K562 treated with DMSO at 1 percent for 4 hours (cell line): ENCODE data around the gene HAO2. TPM values are rescaled to one million over a fixed set of nuclear protein-coding genes. Genes with fewer than 3 reads are reported as not detected.

ENCODE experiments used
- total RNA-seq: library from RNA; unstranded; fragments of 300-600 nt; gene quantifications from 2 replicates; pipeline ENCODE4 v1.2.3, GENCODE V29; 2022; ENCODE audit not compliant: insufficient read depth

HAO2 gene
- not detected in 2 replicates for total RNA-seq

DNA sequence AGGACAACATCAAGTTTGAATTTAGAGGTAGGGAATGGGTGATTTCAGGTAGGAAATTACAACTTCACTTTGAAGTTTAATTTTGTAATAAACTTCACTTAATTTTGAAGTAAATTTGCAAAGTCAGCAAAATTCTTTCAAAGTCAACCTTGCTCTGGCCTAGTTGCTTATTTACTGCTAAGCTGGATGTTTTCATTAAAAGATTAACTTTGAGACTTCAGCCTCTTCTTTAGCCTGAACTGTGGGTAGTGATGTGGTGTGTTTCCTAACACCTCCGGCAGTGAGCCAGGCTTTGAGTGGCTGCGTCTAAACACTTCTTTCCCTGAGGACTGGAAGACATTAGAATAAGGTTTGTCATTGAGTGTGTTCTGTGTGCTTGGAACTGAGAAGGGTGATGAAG is at the start of gene HAO2:
Gene HAO2 (plus strand): TSS at position 232 of the 400 bp plus-strand sequence. CDS start 12,301 bp downstream, outside the sequence.

DNA sequence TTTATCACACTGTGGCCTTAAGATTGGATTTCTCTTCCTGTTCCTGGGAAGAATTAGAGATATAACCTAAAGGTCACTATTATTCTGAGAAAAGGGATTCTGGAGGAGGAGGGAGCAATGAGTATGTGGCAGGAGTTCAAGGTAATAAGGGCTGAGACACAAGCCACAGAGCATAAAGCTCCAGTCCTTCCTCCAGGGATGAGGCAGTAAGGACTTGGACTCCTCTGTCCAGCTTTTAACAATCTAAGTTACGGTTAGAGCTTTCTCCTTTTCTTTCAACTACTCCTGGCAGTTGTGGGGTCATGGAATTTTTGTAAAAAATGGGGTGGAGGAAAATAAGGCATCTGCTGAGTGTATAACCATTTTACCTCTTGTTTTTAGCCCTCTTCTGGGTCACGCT is 46.4 kb downstream of the HAO2 start, which contains the start of gene HSD3B2:
Gene HSD3B2 (plus strand): TSS at position 201 of the 400 bp plus-strand sequence. CDS start 270 bp downstream, outside the sequence.

Other genes starting within 250 kb of the HAO2 start
- gene WARS2, start 228.1 kb upstream of the HAO2 start, total RNA-seq: 7.2 and 8.3 TPM in 2 replicates
- not detected in 2 replicates for gene HSD3B2, start 46.4 kb downstream of the HAO2 start, total RNA-seq
- not detected in 2 replicates for gene HSD3B1, start 138.4 kb downstream of the HAO2 start, total RNA-seq